Stimulated activated naive CD8-positive, alpha-beta T cell treated with anti-CD3 and anti-CD28 coated beads, Interleukin-15, amount 100 ng/mL, for 72 hours (primary cell): ENCODE measurements around the gene NDOR1.
"Not testable (repeated sequence)": the region's sequence is repeated elsewhere in the genome, so short reads cannot be mapped to it uniquely, and the experiment has no call there.

Experiments
- ATAC-seq: fragments of 150-1000 bp; cut with Tn5 transposase; 2 replicates; pipeline ENCODE4 v1.10.0; 2021; ENCODE audit warnings: mild to moderate bottlenecking, moderate library complexity
- DNase-seq, 2 donors: peaks; one replicate each; pipeline ENCODE4 v3.0.0; 2021 to 2022
- H3K27ac Mint-ChIP-seq, 2 donors: one replicate each; pipeline ENCODE4 v1.8.0; 2022; ENCODE audit warnings: mild to moderate bottlenecking in 2 of 2, mixed read lengths in 2 of 2, moderate library complexity in 2 of 2
- H3K27me3 Mint-ChIP-seq: one replicate; pipeline ENCODE4 v1.8.0; 2022; ENCODE audit warnings: mixed read lengths
- H3K4me1 Mint-ChIP-seq: one replicate; pipeline ENCODE4 v1.8.0; 2022; ENCODE audit warnings: mild to moderate bottlenecking, mixed read lengths
- H3K4me3 Mint-ChIP-seq, 2 donors: one replicate each; pipeline ENCODE4 v1.8.0; 2022; ENCODE audit warnings: mild to moderate bottlenecking in 2 of 2, mixed read lengths in 2 of 2, moderate library complexity in 1 of 2
- H3K9me3 Mint-ChIP-seq, 2 donors: one replicate each; pipeline ENCODE4 v1.8.0; 2022; ENCODE audit warnings: mixed read lengths in 2 of 2

Gene NDOR1

DNA sequence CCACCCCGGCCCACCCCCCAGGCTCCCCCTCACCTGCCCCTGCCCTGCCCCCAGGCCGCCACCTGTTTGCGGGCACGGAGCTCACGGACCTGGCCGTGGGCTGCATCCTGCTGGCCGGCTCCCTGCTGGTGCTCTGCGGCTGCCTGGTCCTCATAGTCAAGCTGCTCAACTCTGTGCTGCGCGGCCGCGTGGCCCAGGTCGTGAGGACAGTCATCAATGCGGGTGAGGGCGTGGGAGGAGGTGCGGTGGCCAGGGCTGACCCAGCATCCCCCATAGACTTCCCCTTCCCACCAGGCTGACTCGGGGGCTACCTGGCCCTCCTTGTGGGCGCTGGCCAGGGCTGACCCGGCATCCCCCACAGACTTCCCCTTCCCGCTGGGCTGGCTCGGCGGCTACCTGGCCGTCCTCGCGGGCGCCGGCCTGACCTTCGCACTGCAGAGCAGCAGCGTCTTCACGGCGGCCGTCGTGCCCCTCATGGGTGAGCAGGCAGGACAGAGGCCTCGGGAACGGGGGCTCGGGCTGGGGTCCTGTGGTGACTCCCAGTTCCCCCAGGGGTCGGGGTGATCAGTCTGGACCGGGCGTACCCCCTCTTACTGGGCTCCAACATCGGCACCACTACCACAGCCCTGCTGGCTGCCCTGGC is 28.7 kb downstream of the NDOR1 start:
- Mint-ChIP-seq H3K4me1 (peaks cover 40% of the 10 kb centered on the region), H3K9me3 (no peaks in the 10 kb centered on the region), H3K27me3 (peaks cover 41% of the 10 kb centered on the region), H3K27ac (no peak overlapping the region), H3K4me3 (no peak overlapping the region)
- ATAC-seq (no peak), DNase-seq (no peak)

DNA sequence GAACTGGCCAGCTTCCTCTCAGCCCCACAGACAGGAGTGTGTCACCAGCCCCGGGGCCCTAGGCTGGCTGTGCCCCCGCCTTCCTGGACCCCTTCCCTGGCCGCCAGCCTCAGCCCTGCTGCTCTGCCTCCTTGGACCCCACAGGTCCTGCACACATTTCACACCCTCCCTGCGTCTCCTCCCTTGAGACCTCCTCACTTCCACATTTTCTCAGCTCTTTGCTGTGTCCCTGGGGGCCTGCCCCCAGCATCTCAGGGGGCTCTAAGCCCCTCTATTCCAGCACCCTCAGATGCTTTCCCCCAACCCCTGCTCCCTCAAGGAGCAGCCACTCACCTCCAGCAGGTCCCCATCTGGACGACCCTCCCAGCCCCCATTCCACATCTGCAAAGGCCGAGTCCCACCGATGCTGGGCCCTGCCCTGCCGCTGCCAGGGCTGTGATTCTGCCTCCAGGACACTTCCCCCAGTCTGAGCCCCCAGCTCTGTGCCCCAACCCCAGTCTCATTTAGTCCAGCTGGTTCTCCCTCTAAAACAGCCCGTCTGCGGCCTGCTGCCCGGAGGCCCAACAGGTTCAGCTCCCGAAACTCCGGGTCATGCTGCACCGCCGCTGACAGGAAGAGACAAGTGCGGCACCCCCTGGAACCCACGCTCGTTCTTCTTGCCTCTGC is 29.4 kb downstream of the NDOR1 start:
- DNase-seq (no peak), ATAC-seq (no peak)
- Mint-ChIP-seq H3K9me3 (no peaks in the 10 kb centered on the region), H3K27me3 (peaks cover 34% of the 10 kb centered on the region), H3K4me3 (no peak overlapping the region), H3K27ac (peak overlapping the region in 1 of 2 donors; percentile 28), H3K4me1 (peaks cover 46% of the 10 kb centered on the region)

DNA sequence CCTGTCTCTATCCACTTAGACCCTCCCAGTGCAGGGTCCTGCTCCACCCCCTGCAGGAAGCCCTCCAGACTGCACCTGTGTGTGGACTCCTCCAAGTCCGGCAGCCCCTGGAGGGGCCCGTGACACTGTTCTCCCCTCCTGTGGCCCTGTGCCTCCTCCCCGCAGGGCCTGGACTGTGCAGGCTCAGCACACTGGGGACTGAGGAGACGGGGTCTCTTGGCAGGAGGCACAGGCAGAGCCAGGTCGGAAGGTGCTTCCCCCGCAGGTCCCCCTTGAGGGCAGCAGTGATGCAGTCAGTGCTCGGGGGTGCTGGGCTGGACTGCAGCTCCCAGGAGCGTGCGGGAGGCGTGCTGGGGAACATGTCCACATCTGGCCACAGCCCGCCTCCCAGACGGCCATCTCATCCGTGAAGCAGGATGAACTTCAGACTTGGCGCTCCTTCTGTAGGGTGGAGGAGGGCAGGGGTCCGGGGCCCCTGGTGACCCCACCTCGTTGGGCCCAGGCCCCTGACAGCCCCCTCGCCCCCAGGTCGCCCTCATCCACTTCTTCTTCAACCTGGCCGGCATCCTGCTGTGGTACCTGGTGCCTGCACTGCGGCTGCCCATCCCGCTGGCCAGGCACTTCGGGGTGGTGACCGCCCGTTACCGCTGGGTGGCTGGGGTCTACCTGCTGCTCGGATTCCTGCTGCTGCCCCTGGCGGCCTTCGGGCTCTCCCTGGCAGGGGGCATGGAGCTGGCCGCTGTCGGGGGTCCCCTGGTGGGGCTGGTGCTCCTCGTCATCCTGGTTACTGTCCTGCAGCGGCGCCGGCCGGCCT is 30.1 kb downstream of the NDOR1 start:
- Mint-ChIP-seq H3K4me3 (no peak overlapping the region), H3K27ac (no peak overlapping the region), H3K27me3 (peaks cover 34% of the 10 kb centered on the region), H3K4me1 (peaks cover 46% of the 10 kb centered on the region), H3K9me3 (no peaks in the 10 kb centered on the region)
- no peak for ATAC-seq
- no peak for DNase-seq

DNA sequence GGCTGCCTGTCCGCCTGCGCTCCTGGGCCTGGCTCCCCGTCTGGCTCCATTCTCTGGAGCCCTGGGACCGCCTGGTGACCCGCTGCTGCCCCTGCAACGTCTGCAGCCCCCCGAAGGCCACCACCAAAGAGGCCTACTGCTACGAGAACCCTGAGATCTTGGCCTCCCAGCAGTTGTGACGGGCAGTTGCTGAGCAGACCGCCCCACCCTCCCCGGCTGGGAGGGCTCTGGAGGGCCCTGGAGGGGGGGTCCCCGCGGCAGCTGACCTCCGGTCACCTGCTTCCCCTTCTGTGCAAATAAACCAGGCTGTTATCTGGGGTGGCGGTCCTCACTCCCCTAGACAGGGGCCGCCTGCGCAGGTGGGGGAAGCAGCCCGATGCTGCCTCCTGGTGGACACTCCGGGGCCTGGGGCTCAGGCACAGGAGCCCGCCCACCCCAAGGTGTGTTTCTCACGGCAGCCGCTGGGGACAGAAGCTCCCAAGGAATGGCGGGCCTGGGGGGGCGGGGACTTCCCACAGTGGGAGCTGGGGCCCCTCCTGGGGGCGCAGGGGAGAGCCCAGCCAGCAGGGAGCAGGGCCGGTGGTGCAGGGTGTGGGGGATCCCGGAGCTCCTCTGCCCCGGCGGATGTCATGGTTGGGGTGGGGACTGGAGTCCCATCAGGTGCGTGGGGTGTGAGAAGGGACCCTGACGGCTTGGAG is 30.9 kb downstream of the NDOR1 start:
- ATAC-seq: peak; percentile 43
- DNase-seq: peak; percentile 90 to 91
- Mint-ChIP-seq H3K4me1 (peaks cover 52% of the 10 kb centered on the region), H3K9me3 (no peaks in the 10 kb centered on the region), H3K27me3 (peaks cover 28% of the 10 kb centered on the region), H3K27ac (no peak overlapping the region), H3K4me3 (peak overlapping the region; percentile 46 to 59)

DNA sequence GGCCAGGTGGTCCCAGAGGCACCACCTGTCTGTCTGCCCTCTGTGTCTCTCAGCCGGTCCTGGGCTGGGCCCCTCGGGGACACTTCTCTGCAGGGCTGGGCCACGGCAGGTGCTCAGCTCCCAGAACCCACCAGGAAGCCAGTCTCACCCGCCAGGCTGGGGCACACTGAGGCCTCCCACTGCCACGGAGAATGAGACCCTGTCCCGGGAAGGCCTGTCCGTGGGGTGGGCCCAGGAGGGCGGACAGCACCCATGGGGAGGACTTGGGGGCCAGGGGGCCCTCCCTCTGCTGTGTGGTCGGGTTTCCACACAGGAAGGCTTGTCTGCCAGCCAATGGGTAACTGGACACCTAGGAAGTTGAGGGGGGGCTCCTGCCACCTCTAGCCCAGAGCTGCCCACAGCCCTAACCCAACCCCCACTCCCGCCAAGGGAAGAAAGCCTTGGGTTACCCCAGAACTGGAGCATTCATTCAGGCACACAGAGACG is 31.5 kb downstream of the NDOR1 start:
- ATAC-seq (no peak), DNase-seq (no peak)
- H3K27me3 Mint-ChIP-seq: peaks cover 22% of the 10 kb centered on the region
- H3K27ac Mint-ChIP-seq: no peak overlapping the region
- peaks cover 53% of the 10 kb centered on the region for H3K4me1 Mint-ChIP-seq
- no peaks in the 10 kb centered on the region for H3K9me3 Mint-ChIP-seq
- peak overlapping the region; percentile 46 to 59 for H3K4me3 Mint-ChIP-seq

DNA sequence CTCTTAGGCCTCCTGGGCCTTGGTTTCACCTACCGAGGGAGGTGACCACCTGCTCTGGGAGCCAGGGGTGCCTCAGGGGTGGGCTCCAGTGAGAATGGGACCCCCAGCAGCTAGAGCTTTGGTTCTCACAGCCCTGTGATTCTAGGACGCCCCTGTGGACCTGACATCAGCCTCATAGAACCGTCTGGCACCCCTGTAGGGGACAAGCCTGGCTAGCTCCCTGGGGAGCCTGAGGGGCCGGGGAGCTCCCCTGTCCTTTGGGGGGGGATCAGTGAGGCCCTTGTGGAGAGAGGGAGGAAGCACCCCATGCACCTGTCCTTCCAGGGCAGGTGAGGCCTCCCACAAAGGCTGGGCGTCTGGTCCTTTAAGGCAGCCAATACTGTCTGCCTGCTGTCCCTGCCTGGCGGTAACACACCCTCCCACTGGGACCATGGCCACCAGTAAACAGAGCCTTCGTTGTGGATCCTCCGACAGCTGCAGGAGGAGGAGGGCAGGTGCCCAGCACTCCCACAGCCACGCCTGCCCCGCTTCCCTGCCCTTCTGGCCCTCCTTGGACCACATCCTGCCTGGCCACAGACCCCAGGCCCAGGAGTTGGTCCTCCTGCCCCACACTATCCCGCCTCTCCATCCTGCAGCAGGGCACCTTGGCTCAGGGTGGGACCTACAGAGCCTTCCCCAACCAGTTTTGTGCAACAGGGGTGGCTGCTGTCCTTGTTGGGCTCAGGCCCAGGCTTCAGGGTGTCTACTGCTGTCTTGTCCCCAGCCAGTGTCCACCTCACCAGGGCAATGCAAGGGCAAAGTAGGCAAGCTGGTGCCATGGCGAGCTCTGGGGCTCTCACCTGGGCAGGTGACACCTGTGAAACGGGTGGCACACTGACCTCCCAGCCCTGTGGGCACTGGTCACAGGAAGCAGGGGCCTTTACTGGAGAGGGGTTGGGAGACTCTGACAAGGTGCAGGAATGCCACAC is 32.5 kb downstream of the NDOR1 start:
- H3K4me3 Mint-ChIP-seq: peak overlapping the region; percentile 15 to 18
- H3K9me3 Mint-ChIP-seq: no peaks in the 10 kb centered on the region
- peaks cover 64% of the 10 kb centered on the region for H3K4me1 Mint-ChIP-seq
- H3K27me3 Mint-ChIP-seq: peaks cover 16% of the 10 kb centered on the region
- no peak for ATAC-seq
- H3K27ac Mint-ChIP-seq: no peak overlapping the region
- no peak for DNase-seq

DNA sequence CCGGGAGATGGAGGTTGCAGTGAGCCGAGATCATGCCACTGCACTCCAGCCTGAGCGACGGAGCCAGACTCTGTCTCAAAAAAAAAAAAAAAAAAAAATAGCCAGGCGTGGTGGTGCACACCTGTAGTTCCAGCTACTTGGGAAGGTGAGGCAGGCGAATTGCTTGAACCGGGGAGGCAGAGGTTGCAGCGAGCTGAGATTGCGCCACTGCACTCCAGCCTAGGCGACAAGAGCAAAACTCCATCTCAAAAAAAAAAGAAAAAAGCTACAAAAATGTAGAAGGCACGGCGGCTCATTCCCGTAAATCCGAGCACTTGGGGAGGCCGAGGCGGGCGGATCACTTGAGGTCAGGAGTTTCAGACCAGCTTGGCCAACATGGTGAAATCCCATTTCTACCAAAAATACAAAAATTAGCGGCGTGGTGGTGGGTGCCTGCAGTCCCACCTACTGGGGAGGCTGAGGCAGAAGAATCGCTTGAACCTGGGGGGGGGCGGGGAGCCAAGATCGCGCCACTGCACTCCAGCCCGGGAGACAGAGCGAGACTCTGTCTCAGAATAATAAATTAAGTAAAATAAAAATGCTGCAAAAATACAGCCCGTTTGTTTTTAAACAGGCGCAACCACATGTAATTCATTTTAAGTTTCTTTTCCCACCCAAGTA is 34.2 kb downstream of the NDOR1 start:
- Mint-ChIP-seq H3K4me1 (peaks cover 78% of the 10 kb centered on the region), H3K27ac (peak overlapping the region; percentile 34 to 69), H3K4me3 (peak overlapping the region; percentile 77 to 83)
- not testable (repeated sequence) for H3K9me3 Mint-ChIP-seq, ATAC-seq, DNase-seq, H3K27me3 Mint-ChIP-seq

DNA sequence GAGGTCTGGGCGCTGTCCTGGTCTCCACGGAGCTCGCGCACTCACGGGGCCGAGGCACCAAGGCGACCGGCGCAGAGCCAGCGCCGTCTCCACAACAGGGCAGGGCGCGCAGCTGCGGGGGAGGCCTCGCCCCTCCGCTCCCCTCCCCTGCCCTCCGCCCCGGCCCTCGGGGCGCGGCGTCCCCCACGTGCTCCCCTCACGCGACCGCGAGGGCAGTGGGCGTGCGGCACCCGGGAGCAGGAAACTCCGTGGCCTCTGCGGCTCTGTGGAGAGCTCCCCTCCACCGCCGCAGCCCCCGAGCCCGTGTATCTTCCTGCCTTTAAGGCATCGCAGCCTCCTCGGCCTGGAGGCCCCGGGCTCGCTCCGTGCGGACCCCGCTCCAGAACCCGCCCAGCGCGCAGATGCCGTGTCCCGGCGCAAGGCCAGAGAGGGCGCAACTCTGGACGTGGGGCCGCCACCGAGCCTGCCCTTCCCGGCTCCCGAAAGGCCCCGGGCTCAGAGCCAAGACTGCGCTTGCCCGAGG is 34.9 kb downstream of the NDOR1 start:
- peak in 1 of 2 donors; percentile 80 for DNase-seq
- Mint-ChIP-seq H3K9me3 (no peaks in the 10 kb centered on the region), H3K4me3 (peak overlapping the region; percentile 83 to 96), H3K27me3 (peaks cover 3% of the 10 kb centered on the region), H3K4me1 (peaks cover 71% of the 10 kb centered on the region), H3K27ac (no peak overlapping the region)
- ATAC-seq: peak; percentile 42

DNA sequence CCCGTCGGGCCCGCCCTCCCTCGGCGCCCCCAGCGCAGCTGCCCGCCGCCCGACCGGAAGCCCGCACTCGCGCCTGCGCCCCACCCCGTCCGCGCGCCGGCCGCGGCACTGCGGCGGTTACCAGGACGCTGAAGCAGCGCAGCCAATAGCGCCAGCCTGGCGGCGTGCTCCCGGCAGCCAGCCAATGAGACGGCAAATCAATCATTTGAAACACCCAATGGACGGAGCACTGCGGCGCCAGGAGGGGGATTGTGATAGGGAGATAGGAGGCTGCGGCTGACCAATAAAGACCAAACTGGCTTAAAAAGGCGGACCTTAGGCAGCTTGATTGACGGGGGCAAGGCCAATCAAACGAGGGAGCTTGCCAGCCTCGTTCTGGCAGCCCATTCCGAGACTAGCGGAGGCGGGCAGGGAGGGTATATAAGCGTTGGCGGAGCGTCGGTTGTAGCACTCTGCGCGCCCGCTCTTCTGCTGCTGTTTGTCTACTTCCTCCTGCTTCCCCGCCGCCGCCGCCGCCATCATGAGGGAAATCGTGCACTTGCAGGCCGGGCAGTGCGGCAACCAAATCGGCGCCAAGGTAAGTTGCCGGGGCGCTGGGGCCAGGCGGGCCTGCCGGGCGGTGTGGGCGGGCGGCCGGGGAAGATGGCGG is 35.5 kb downstream of the NDOR1 start, which contains the start of gene TUBB4B:
TSS of gene TUBB4B (plus strand) at position 447 of the 649 bp plus-strand sequence. CDS start at position 521, 74 bp downstream.
- Mint-ChIP-seq H3K27me3 (no peaks in the 10 kb centered on the region), H3K27ac (peak within 1 kb of the TSS; percentile 97 to 100), H3K9me3 (no peaks in the 10 kb centered on the region), H3K4me3 (peak within 1 kb of the TSS; percentile 91 to 96), H3K4me1 (peaks cover 69% of the 10 kb centered on the region)
- peak; percentile 98 to 99 for DNase-seq
- ATAC-seq: peak; percentile 81

DNA sequence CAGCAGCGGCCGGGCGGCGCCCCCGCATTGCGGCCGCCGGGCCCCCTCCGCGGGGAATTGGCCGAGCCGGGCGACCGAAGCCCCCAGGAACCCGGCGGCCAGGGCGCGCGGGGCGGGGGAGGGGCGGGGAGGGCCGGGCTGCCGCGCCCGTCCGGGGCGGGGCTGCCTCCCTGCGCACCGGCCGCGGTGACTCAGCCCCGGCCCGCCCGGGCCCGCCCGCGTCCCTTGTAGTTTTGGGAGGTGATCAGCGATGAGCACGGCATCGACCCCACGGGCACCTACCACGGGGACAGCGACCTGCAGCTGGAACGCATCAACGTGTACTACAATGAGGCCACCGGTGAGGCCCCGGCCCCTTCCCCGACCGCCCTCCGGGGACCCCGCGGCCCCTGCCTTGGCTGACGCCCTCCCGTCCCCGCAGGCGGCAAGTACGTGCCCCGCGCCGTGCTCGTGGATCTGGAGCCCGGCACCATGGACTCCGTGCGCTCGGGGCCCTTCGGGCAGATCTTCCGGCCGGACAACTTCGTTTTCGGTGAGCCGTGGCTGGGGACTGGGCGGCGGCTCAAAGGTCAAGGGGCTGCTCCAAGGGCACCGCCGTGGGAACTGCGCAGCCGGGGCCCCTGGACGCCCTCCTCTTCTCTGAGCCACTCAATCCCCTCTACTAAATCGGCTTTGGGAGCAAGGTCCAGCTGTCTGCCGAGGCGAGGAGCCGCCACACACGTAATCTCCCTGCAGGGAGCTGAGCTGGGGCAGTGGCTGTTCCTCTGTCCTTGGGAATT is 36.2 kb downstream of the NDOR1 start:
- Mint-ChIP-seq H3K4me1 (peaks cover 63% of the 10 kb centered on the region), H3K27ac (peak overlapping the region in 1 of 2 donors; percentile 94), H3K4me3 (peak overlapping the region; percentile 91 to 96), H3K27me3 (no peaks in the 10 kb centered on the region), H3K9me3 (no peaks in the 10 kb centered on the region)
- ATAC-seq (peak; percentile 30), DNase-seq (peak; percentile 60 to 66)

DNA sequence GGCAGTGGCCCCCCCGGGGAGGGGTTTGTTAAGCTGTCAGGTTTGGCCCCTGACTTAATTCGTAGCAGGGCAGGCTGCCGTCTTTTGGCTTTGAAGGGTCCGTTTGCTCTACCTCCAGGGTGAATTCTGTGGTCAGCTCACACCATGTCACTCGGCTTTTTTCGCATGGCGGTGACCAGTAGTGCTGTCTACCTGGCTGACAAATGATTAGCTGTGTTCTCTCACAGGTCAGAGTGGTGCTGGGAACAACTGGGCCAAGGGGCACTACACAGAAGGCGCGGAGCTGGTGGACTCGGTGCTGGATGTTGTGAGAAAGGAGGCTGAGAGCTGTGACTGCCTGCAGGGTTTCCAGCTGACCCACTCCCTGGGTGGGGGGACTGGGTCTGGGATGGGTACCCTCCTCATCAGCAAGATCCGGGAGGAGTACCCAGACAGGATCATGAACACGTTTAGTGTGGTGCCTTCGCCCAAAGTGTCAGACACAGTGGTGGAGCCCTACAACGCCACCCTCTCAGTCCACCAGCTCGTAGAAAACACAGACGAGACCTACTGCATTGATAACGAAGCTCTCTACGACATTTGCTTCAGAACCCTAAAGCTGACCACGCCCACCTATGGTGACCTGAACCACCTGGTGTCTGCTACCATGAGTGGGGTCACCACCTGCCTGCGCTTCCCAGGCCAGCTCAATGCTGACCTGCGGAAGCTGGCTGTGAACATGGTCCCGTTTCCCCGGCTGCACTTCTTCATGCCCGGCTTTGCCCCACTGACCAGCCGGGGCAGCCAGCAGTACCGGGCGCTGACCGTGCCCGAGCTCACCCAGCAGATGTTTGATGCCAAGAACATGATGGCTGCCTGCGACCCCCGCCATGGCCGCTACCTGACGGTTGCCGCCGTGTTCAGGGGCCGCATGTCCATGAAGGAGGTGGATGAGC is 37.0 kb downstream of the NDOR1 start:
- Mint-ChIP-seq H3K27me3 (no peaks in the 10 kb centered on the region), H3K4me1 (peaks cover 54% of the 10 kb centered on the region), H3K27ac (peak overlapping the region; percentile 78 to 94), H3K9me3 (no peaks in the 10 kb centered on the region), H3K4me3 (peak overlapping the region; percentile 81 to 82)
- DNase-seq (no peak), ATAC-seq (no peak)

DNA sequence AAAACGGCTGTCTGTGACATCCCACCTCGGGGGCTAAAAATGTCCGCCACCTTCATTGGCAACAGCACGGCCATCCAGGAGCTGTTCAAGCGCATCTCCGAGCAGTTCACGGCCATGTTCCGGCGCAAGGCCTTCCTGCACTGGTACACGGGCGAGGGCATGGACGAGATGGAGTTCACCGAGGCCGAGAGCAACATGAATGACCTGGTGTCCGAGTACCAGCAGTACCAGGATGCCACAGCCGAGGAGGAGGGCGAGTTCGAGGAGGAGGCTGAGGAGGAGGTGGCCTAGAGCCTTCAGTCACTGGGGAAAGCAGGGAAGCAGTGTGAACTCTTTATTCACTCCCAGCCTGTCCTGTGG is 37.7 kb downstream of the NDOR1 start:
- not testable (repeated sequence) for H3K9me3 Mint-ChIP-seq, ATAC-seq, DNase-seq, H3K27me3 Mint-ChIP-seq
- Mint-ChIP-seq H3K4me3 (peak overlapping the region in 1 of 2 donors; percentile 81), H3K27ac (peak overlapping the region in 1 of 2 donors; percentile 94), H3K4me1 (peaks cover 47% of the 10 kb centered on the region)
